ENCODE data around the gene IFT122. TPM values are rescaled to one million over a fixed set of nuclear protein-coding genes. Genes with fewer than 3 reads are reported as not detected.

The IFT122 gene
- total RNA-seq, 1 experiment from 2014 or later = 35.5 TPM

GRCh38 chr3:129557548-129557894 lies 117.5 kb downstream of the IFT122 start:
- Mint-ChIP-seq H3K4me3 (ENCODE audit: low read depth, unreplicated experiment) (no peak overlapping the region), H3K36me3 (ENCODE audit: insufficient read depth, unreplicated experiment) (no peaks in the 10 kb centered on the region), H3K4me1 (ENCODE audit: low read depth, unreplicated experiment) (no peaks in the 10 kb centered on the region), H3K9me3 (ENCODE audit: low read depth, unreplicated experiment) (no peaks in the 10 kb centered on the region), H3K27ac (ENCODE audit: unreplicated experiment) (no peak overlapping the region), H3K27me3 (ENCODE audit: unreplicated experiment) (peaks cover 24% of the 10 kb centered on the region)
- no TSS peak for BruUV-seq (replicated peaks)
- intact Hi-C loops (cut with micrococcal nuclease; ENCODE audit: unreplicated experiment) = no loop called here
- no peak for DNase-seq
- CTCF ChIA-PET = interaction anchor here (1.1 kb wide), 1 partner anchor 19 kb away, joined by 3 read pairs; no protein-coding TSS in a partner anchor
- TF ChIP-seq CTCF (IDR thresholded peaks at IDR 0.05; ENCODE audit: unreplicated experiment) = no peak

- DNase-seq = no peak
- CTCF ChIA-PET = interaction anchor here (0.6 kb wide), 1 partner anchor 11 kb away, joined by 7 read pairs; no protein-coding TSS in a partner anchor
Observed at GRCh38 chr3:129558081-129558771, 118.2 kb downstream of the IFT122 start.

GRCh38 chr3:129558772-129559564 lies 118.9 kb downstream of the IFT122 start:
- no peak overlapping the region for H3K27ac Mint-ChIP-seq (ENCODE audit: unreplicated experiment)
- CTCF ChIA-PET = interaction anchor here (0.6 kb wide), 2 partner anchors 12 to 48 kb away, joined by 3 to 7 read pairs; no protein-coding TSS in a partner anchor
- no peaks in the 10 kb centered on the region for H3K4me1 Mint-ChIP-seq (ENCODE audit: low read depth, unreplicated experiment)
- no peak for DNase-seq
- no peak overlapping the region for H3K4me3 Mint-ChIP-seq (ENCODE audit: low read depth, unreplicated experiment)
- no peaks in the 10 kb centered on the region for H3K9me3 Mint-ChIP-seq (ENCODE audit: low read depth, unreplicated experiment)
- H3K27me3 Mint-ChIP-seq (ENCODE audit: unreplicated experiment) = peaks cover 9% of the 10 kb centered on the region
- H3K36me3 Mint-ChIP-seq (ENCODE audit: insufficient read depth, unreplicated experiment) = no peaks in the 10 kb centered on the region
- no peak for TF ChIP-seq CTCF (IDR thresholded peaks at IDR 0.05; ENCODE audit: unreplicated experiment)
- intact Hi-C loops (cut with micrococcal nuclease; ENCODE audit: unreplicated experiment) = no loop called here
- no TSS peak for BruUV-seq (replicated peaks)

More at GRCh38 chr3:129558081-129558771, 118.2 kb downstream of the IFT122 start:
- no peaks in the 10 kb centered on the region for H3K4me1 Mint-ChIP-seq (ENCODE audit: low read depth, unreplicated experiment)
- no peak overlapping the region for H3K27ac Mint-ChIP-seq (ENCODE audit: unreplicated experiment)
- intact Hi-C loops (cut with micrococcal nuclease; ENCODE audit: unreplicated experiment) = no loop called here
- no TSS peak for BruUV-seq (replicated peaks)
- H3K4me3 Mint-ChIP-seq (ENCODE audit: low read depth, unreplicated experiment) = no peak overlapping the region
- no peak for TF ChIP-seq CTCF (IDR thresholded peaks at IDR 0.05; ENCODE audit: unreplicated experiment)
- H3K27me3 Mint-ChIP-seq (ENCODE audit: unreplicated experiment) = peaks cover 17% of the 10 kb centered on the region
- no peaks in the 10 kb centered on the region for H3K36me3 Mint-ChIP-seq (ENCODE audit: insufficient read depth, unreplicated experiment)
- no peaks in the 10 kb centered on the region for H3K9me3 Mint-ChIP-seq (ENCODE audit: low read depth, unreplicated experiment)

GRCh38 chr3:129559565-129560079 lies 119.6 kb downstream of the IFT122 start:
- no peak for TF ChIP-seq CTCF (IDR thresholded peaks at IDR 0.05; ENCODE audit: unreplicated experiment)
- CTCF ChIA-PET = no interaction called here
- Mint-ChIP-seq H3K27me3 (ENCODE audit: unreplicated experiment) (peaks cover 3% of the 10 kb centered on the region), H3K4me1 (ENCODE audit: low read depth, unreplicated experiment) (no peaks in the 10 kb centered on the region), H3K27ac (ENCODE audit: unreplicated experiment) (no peak overlapping the region), H3K9me3 (ENCODE audit: low read depth, unreplicated experiment) (no peaks in the 10 kb centered on the region), H3K4me3 (ENCODE audit: low read depth, unreplicated experiment) (no peak overlapping the region), H3K36me3 (ENCODE audit: insufficient read depth, unreplicated experiment) (no peaks in the 10 kb centered on the region)
- no TSS peak for BruUV-seq (replicated peaks)
- no peak for DNase-seq
- intact Hi-C loops (cut with micrococcal nuclease; ENCODE audit: unreplicated experiment) = no loop called here

All from Calu3 (cell line).